Naive thymus-derived CD4-positive, alpha-beta T cell (primary cell): ENCODE results near the gene RNF114. TPM values are rescaled to one million over a fixed set of nuclear protein-coding genes. Genes with fewer than 3 reads are reported as not detected.

Source experiments
- ATAC-seq: fragments of 150-1000 bp; cut with Tn5 transposase; 2 replicates; pipeline ENCODE4 v1.10.0; 2021; ENCODE audit warnings: mild to moderate bottlenecking, moderate library complexity
- CTCF ChIA-PET: fragments of 350-600 bp; sonication (Branson Sonifier 250); formaldehyde crosslinking; loops from one replicate; lab custom pipeline; 2021; ENCODE audit warnings: antibody characterized with exemption; lab: Charles Lee
- POLR2A ChIA-PET: fragments of 350-600 bp; sonication (Branson Sonifier 250); formaldehyde crosslinking; loops from one replicate; lab custom pipeline; 2021; ENCODE audit warnings: antibody characterized with exemption, inconsistent platforms; lab: Charles Lee
- DNase-seq, 9 donors: peaks; one replicate each; pipeline versions ENCODE4 v3.0.0 to v3.0.0-alpha.2; 2020 to 2022; ENCODE audit warnings: mixed read lengths in 1 of 9
- H3K27ac ChIP-seq: one replicate; pipeline ENCODE4 v1.7.0; 2013; ENCODE audit warnings: mild to moderate bottlenecking, low read depth, low read length, moderate library complexity
- H3K27me3 ChIP-seq, 2 donors: one replicate each; pipeline ENCODE4 v1.7.0; 2013; ENCODE audit warnings: low read length in 2 of 2, mild to moderate bottlenecking in 2 of 2, moderate library complexity in 2 of 2; ENCODE audit not compliant: control insufficient read depth in 2 of 2, insufficient read depth in 2 of 2
- H3K36me3 ChIP-seq, 3 experiments: 1 replicate in 2 of 3; 2 replicates in 1 of 3; pipeline ENCODE4 v1.7.0; 2013; ENCODE audit warnings: low read length in 3 of 3, mild to moderate bottlenecking in 3 of 3, moderate library complexity in 1 of 3; ENCODE audit not compliant: insufficient read depth in 3 of 3, control insufficient read depth in 2 of 3
- H3K4me1 ChIP-seq, 2 donors: one replicate each; pipeline ENCODE4 v1.7.0; 2013; ENCODE audit warnings: low read length in 2 of 2, mild to moderate bottlenecking in 2 of 2, moderate library complexity in 1 of 2; ENCODE audit not compliant: control insufficient read depth in 2 of 2, insufficient read depth in 2 of 2
- H3K4me3 ChIP-seq: 2 replicates; pipeline ENCODE4 v1.7.0; 2013; ENCODE audit warnings: mild to moderate bottlenecking, low read length
- H3K9me3 ChIP-seq, 3 experiments: 1 replicate in 2 of 3; 2 replicates in 1 of 3; pipeline ENCODE4 v1.7.0; 2013; ENCODE audit warnings: low read length in 3 of 3; ENCODE audit not compliant: control insufficient read depth in 2 of 3
- H3K27ac Mint-ChIP-seq, 9 donors: one replicate each; pipeline ENCODE4 v1.8.0; 2020 to 2022; ENCODE audit warnings: mixed read lengths in 9 of 9, mild to moderate bottlenecking in 8 of 9, moderate library complexity in 5 of 9, inconsistent platforms in 2 of 9
- H3K27me3 Mint-ChIP-seq, 5 donors: one replicate each; pipeline ENCODE4 v1.8.0; 2021 to 2022; ENCODE audit warnings: mixed read lengths in 5 of 5, mild to moderate bottlenecking in 1 of 5
- H3K36me3 Mint-ChIP-seq, 5 donors: one replicate each; pipeline ENCODE4 v1.8.0; 2020 to 2022; ENCODE audit warnings: mixed read lengths in 5 of 5, mild to moderate bottlenecking in 3 of 5, inconsistent platforms in 1 of 5
- H3K4me1 Mint-ChIP-seq, 7 donors: one replicate each; pipeline ENCODE4 v1.8.0; 2020 to 2022; ENCODE audit warnings: mixed read lengths in 7 of 7, mild to moderate bottlenecking in 3 of 7, inconsistent platforms in 1 of 7
- H3K4me3 Mint-ChIP-seq, 10 donors: one replicate each; pipeline ENCODE4 v1.8.0; 2020 to 2022; ENCODE audit warnings: mild to moderate bottlenecking in 10 of 10, mixed read lengths in 10 of 10, moderate library complexity in 6 of 10, inconsistent platforms in 2 of 10
- H3K9me3 Mint-ChIP-seq, 11 donors: one replicate each; pipeline ENCODE4 v1.8.0; 2020 to 2022; ENCODE audit warnings: mixed read lengths in 11 of 11, mild to moderate bottlenecking in 4 of 11, inconsistent platforms in 1 of 11, moderate library complexity in 1 of 11
- intact Hi-C, 2 donors: fragments of 100-400 bp; cut with micrococcal nuclease; formaldehyde crosslinking; loops; one replicate each; pipeline ENCODE4 v1.15.1; 2023
- polyA plus RNA-seq, 2 donors: library from polyadenylated mRNA; unstranded; fragments of 300-500 nt; fragmentation: Illumina TruSeq; gene quantifications; one replicate each; pipeline ENCODE4 v1.2.3, GENCODE V29; 2021
- total RNA-seq, 6 experiments: library from RNA in 5 of 6; stranded (reverse) in 5 of 6; gene quantifications; 1 replicate in 5 of 6; 2 replicates in 1 of 6; pipeline ENCODE4 v1.2.3 and lab custom pipeline; 2021 to 2026

Gene RNF114
- total and polyA plus RNA-seq, 7 experiments from 2014 or later, result 67.1 to 143 (median 106) TPM

DNA sequence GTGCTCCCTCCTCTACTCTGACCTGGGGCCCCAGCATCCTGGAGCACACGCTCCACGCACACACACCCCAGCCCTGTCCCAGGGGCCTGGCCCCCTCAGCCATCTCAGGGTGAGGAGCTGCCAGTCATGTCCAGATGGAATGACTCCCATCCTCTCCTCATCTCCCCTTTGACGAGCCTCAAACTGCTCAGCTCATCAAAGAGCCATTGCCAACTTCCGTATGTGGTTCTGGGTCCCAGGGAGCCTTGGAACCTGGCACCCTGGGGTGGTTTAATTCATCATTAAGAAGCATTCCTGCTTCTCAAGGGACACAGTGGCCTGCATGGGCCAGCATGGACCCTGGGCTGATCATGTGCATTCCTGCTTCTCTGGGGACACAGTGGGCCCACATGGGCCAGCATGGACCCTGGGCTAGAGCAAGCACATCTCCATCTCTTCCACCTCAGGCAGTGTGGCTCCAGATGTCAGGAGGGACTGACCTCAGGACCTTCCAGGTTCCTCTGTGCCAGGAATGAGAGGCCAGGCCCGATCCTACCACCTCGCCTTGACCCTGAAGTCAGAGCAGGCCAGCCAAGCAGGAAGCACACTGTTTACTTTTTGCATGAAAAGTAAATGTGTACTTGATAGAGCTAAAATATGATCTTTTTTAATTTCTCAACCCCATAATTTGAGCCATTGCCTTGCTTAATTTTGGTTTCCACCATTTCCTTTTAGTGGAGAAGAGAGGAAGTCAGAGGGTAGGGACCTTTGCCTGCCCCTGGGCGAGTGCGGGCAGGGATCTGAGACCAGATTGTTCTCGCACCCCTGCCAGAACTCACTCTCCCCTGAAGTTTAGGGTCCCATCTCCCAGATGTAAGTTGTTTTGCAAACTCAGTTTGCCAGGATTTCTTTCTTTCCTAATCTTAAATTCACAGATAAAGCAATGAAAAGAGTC lies 46.9 kb upstream of the RNF114 start:
- H3K4me1 ChIP-seq, result peaks cover 0 to 6% of the 10 kb centered on the region in 2 donors
- Mint-ChIP-seq H3K4me1 (peaks cover 3 to 33% (median 8%) of the 10 kb centered on the region in 7 donors), H3K9me3 (no peaks in the 10 kb centered on the region), H3K36me3 (peaks cover 0 to 22% (median 4%) of the 10 kb centered on the region in 5 donors), H3K27ac (peak overlapping the region in 6 of 9 donors; percentile 19 to 60 (median 42)), H3K4me3 (no peak overlapping the region), H3K27me3 (no peaks in the 10 kb centered on the region)
- DNase-seq (no peak), ATAC-seq (no peak)
- H3K27ac ChIP-seq, result no peak overlapping the region
- CTCF ChIA-PET, result interaction anchor here (0.6 to 0.8 kb wide), 2 partner anchors 17 to 78 kb away, joined by 3 read pairs; no protein-coding TSS in a partner anchor
- no peaks in the 10 kb centered on the region for H3K27me3 ChIP-seq
- H3K9me3 ChIP-seq, result no peaks in the 10 kb centered on the region
- intact Hi-C loops, result loop anchor here in 1 of 2 donors (5.0 kb wide), 1 partner anchor 38 kb away; no protein-coding TSS in a partner anchor
- POLR2A ChIA-PET, result no interaction called here
- peaks cover 0 to 40% (median 0%) of the 10 kb centered on the region in 3 experiments for H3K36me3 ChIP-seq
- H3K4me3 ChIP-seq, result no peak overlapping the region

DNA sequence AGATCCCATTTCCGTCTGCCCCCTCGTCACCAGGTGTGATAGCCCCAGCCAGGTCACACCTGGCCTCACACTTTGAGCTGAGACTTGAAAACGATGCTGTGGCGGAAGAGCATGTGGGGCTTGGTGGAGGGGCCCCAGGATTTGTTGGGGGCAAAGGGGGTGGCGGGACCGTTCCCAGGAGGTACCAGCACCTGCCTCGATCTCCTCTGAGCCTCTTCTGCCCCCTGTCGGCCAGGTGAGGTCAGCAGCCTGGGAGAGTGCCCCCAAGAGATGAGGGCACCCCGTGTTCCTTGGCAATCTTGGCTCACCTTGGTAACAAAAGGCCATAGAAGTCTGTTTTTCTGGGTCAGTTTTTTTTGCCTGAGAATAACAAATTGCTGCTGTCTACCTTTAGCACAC lies 46.3 kb upstream of the RNF114 start:
- H3K4me1 Mint-ChIP-seq, result peaks cover 4 to 33% (median 10%) of the 10 kb centered on the region in 7 donors
- ATAC-seq (no peak), DNase-seq (peak in 1 of 9 donors; percentile 10)
- intact Hi-C loops, result loop anchor here in 1 of 2 donors (5.0 kb wide), 1 partner anchor 37 kb away; no protein-coding TSS in a partner anchor
- peaks cover 0 to 7% of the 10 kb centered on the region in 2 donors for H3K4me1 ChIP-seq
- ChIA-PET CTCF (no interaction called here), POLR2A (no interaction called here)
- no peak overlapping the region for H3K27ac ChIP-seq
- no peaks in the 10 kb centered on the region for H3K9me3 ChIP-seq
- H3K4me3 Mint-ChIP-seq, result no peak overlapping the region
- no peak overlapping the region for H3K4me3 ChIP-seq
- peaks cover 0 to 17% (median 4%) of the 10 kb centered on the region in 5 donors for H3K36me3 Mint-ChIP-seq
- no peaks in the 10 kb centered on the region for H3K27me3 ChIP-seq
- H3K27me3 Mint-ChIP-seq, result no peaks in the 10 kb centered on the region
- peak overlapping the region in 2 of 9 donors; percentile 41 to 53 for H3K27ac Mint-ChIP-seq
- no peaks in the 10 kb centered on the region for H3K9me3 Mint-ChIP-seq
- H3K36me3 ChIP-seq, result peaks cover 0 to 34% (median 0%) of the 10 kb centered on the region in 3 experiments

DNA sequence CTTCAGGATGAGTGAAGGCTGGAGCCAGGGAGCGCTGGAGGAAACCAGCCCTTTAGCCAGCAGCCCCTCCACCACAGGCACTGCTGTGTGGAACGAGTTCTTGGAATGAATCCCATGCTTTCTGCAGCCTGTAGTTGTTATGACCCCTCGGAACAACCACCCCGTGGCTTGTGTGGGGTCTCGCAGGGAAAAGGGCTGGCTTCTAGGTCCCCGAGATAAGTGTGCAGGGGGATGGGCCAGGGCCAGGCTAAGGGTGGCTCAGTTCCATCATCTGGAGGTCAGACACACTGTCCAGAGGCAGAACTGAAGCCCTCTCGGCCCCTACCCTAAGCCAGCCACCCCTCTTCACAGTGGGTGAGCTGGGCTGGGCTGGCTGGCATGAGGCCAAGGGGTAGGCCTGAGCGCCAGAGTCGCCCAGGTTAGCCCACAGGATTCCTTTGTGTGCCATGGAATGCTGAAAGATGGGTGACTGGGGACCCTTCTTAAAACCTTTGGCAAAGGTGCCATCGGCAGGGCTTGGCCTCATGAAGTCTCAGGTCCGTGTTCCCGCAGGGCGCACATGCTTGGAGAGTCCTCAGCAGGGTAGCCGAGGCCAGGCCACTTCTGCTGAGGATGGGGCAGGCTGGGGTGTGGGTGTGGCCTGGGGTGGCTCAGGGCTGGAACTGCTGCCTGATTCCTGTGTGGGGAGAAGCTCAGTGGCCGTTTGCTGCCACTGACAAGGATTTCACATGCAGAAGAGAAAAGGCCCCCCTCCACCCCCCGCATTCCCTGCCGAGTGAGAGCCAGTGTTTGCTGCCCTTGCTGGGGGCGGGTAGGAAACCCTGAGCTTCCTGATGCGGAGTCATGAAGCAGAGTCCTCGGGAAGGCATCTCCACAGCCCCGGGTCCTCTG lies 45.5 kb upstream of the RNF114 start:
- Histone ChIP-seq H3K27ac (no peak overlapping the region), H3K27me3 (no peaks in the 10 kb centered on the region), H3K36me3 (peaks cover 0 to 26% (median 0%) of the 10 kb centered on the region in 3 experiments), H3K4me1 (peaks cover 0 to 7% of the 10 kb centered on the region in 2 donors), H3K9me3 (no peaks in the 10 kb centered on the region), H3K4me3 (no peak overlapping the region)
- Mint-ChIP-seq H3K4me3 (no peak overlapping the region), H3K27me3 (no peaks in the 10 kb centered on the region), H3K27ac (peak overlapping the region in 1 of 9 donors; percentile 41), H3K4me1 (peaks cover 4 to 33% (median 10%) of the 10 kb centered on the region in 7 donors), H3K9me3 (no peaks in the 10 kb centered on the region), H3K36me3 (peaks cover 0 to 17% (median 4%) of the 10 kb centered on the region in 5 donors)
- ATAC-seq (peak; percentile 48), DNase-seq (no peak)
- POLR2A ChIA-PET, result no interaction called here
- intact Hi-C loops, result no loop called here
- CTCF ChIA-PET, result no interaction called here

DNA sequence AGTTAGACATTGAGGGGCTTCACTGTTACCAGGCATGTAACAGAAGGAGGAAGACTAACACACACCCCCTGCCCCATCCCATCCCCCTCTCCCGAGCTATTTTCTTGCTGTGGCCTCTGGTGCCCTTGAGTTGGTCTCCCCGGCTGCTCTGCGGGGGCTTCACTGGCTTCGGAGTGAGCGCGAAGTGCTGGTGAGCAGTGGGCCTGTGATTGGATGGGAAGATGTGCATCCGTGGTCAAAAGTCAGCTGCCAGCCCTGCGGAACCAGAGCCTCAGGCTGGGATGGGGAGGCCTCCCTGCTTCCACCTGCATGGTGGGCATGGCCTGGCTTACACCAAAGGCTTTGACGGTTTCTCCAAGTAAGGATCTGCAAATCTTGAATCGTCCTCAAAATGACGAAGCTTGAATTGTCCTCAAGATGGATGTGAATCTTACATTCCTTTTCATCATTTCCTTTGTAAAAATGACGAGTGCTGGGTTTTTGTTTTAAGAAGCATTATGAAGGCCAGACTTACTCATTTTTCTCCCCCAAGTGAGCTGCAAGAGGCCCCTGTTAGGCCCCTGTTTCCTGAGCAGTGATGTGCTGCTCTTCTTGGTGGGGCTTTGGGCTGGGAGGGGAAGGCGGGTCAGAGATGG lies 44.6 kb upstream of the RNF114 start:
- Histone ChIP-seq H3K9me3 (no peaks in the 10 kb centered on the region), H3K4me3 (no peak overlapping the region), H3K36me3 (peaks cover 0 to 18% (median 0%) of the 10 kb centered on the region in 3 experiments), H3K4me1 (peaks cover 0 to 7% of the 10 kb centered on the region in 2 donors), H3K27me3 (no peaks in the 10 kb centered on the region), H3K27ac (no peak overlapping the region)
- POLR2A ChIA-PET, result no interaction called here
- ATAC-seq (no peak), DNase-seq (no peak)
- Mint-ChIP-seq H3K4me1 (peaks cover 4 to 34% (median 10%) of the 10 kb centered on the region in 7 donors), H3K27ac (peak overlapping the region in 2 of 9 donors; percentile 23 to 31), H3K36me3 (peaks cover 0 to 20% (median 3%) of the 10 kb centered on the region in 5 donors), H3K9me3 (no peaks in the 10 kb centered on the region), H3K27me3 (no peaks in the 10 kb centered on the region), H3K4me3 (no peak overlapping the region)
- intact Hi-C loops, result no loop called here
- CTCF ChIA-PET, result interaction anchor here (0.5 kb wide), 1 partner anchor 37 kb away, joined by 3 read pairs; no protein-coding TSS in a partner anchor

DNA sequence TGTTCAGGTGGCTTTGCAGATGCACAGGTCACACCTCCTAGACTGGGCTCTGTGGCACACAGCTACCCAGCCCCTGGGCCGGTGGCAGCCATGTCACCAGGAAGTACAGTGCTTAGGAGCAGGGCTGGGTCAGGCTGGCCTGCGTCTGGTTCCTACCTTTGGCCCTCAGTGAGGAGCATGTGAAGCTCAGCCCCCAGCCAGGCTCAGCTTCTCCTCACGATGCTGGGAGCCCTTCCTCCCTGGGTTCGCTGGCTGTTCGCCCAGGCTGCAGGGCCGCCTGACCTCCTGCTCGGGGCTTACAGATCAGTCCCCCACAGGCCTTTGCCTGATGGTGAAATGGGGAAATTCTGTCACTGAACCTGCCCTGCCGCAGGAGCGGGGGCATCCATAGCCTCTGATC lies 43.9 kb upstream of the RNF114 start:
- Histone ChIP-seq H3K36me3 (peaks cover 0 to 12% (median 0%) of the 10 kb centered on the region in 3 experiments), H3K9me3 (no peaks in the 10 kb centered on the region), H3K27ac (no peak overlapping the region), H3K4me1 (peaks cover 0 to 7% of the 10 kb centered on the region in 2 donors), H3K27me3 (no peaks in the 10 kb centered on the region), H3K4me3 (no peak overlapping the region)
- POLR2A ChIA-PET, result no interaction called here
- DNase-seq, result no peak
- intact Hi-C loops, result no loop called here
- no peaks in the 10 kb centered on the region for H3K27me3 Mint-ChIP-seq
- H3K4me3 Mint-ChIP-seq, result no peak overlapping the region
- CTCF ChIA-PET, result no interaction called here
- H3K27ac Mint-ChIP-seq, result peak overlapping the region in 1 of 9 donors; percentile 31
- ATAC-seq, result no peak
- H3K4me1 Mint-ChIP-seq, result peaks cover 4 to 37% (median 10%) of the 10 kb centered on the region in 7 donors
- peaks cover 0 to 19% (median 3%) of the 10 kb centered on the region in 5 donors for H3K36me3 Mint-ChIP-seq
- no peaks in the 10 kb centered on the region for H3K9me3 Mint-ChIP-seq

DNA sequence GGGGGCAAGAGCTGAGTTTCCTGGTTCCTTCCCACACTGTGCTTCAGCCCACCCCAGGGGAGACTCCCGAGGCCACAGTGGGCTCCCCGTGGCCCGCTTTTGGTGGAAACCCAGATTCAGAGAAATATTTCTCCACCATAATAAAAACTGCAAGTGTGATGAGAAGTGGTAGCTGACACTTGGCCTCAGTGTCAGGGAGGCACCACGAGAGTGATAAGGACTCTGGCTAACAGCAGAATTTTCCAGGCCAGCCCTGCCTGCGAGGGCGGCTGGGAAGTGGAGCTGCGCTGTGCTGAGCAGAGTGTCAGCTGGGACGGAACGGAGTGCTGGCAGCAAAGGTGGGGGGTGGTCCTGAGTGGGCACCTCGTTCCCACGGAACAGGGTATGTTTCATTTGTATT lies 43.4 kb upstream of the RNF114 start:
- CTCF ChIA-PET, result interaction anchor here (1.1 kb wide), 1 partner anchor 35 kb away, joined by 3 read pairs; no protein-coding TSS in a partner anchor
- intact Hi-C loops, result no loop called here
- no peaks in the 10 kb centered on the region for H3K9me3 Mint-ChIP-seq

More for the DNA sequence above, 43.4 kb upstream of the RNF114 start:
- Histone ChIP-seq H3K36me3 (peaks cover 0 to 6% (median 0%) of the 10 kb centered on the region in 3 experiments), H3K4me3 (no peak overlapping the region), H3K27ac (no peak overlapping the region), H3K27me3 (no peaks in the 10 kb centered on the region), H3K4me1 (peaks cover 0 to 7% of the 10 kb centered on the region in 2 donors), H3K9me3 (no peaks in the 10 kb centered on the region)
- peaks cover 4 to 33% (median 12%) of the 10 kb centered on the region in 7 donors for H3K4me1 Mint-ChIP-seq
- no peak for ATAC-seq
- POLR2A ChIA-PET, result no interaction called here
- peak overlapping the region in 2 of 9 donors; percentile 13 to 60 for H3K27ac Mint-ChIP-seq
- H3K27me3 Mint-ChIP-seq, result no peaks in the 10 kb centered on the region
- peak overlapping the region in 1 of 10 donors; percentile 17 for H3K4me3 Mint-ChIP-seq
- peaks cover 0 to 14% (median 3%) of the 10 kb centered on the region in 5 donors for H3K36me3 Mint-ChIP-seq
- DNase-seq, result no peak
